ENCODE data around the gene GPAM. TPM values are rescaled to one million over a fixed set of nuclear protein-coding genes. Genes with fewer than 3 reads are reported as not detected.

Gene GPAM
- total and polyA plus RNA-seq, 9 of the 15 experiments (the other 6 are each of a cell fraction or from before 2014, with no cell fraction given), result 3.5 to 7.5 (median 5.5) TPM

- no peak overlapping the region for H3K27ac ChIP-seq (ENCODE audit: extremely low read depth, low read depth, low read length)
- no TSS peak for BruUV-seq (replicated peaks)
- WGBS (ENCODE audit: insufficient coverage, low coverage, missing lambda C conversion rate), result 3% methylated on average over 4 of the region's 4 CpGs
- no peaks in the 10 kb centered on the region for H3K4me1 ChIP-seq (replicated peaks in 1 of 2; ENCODE audit: control insufficient read depth in 2 of 2, insufficient read depth in 2 of 2, low read length in 2 of 2)
- H2AFZ ChIP-seq (ENCODE audit: low read depth, low read length), result no peak overlapping the region
- CTCF ChIA-PET (ENCODE audit: low intra/inter-chr PET ratio), result no interaction called here
- ATAC-seq, result no peak
- no peaks in the 10 kb centered on the region for H3K9me3 ChIP-seq (replicated peaks; ENCODE audit: control insufficient read depth, insufficient read depth, low read depth, low read length)
- H3K9me1 ChIP-seq (ENCODE audit: control insufficient read depth, insufficient read depth, low read length), result no peaks in the 10 kb centered on the region
- in situ Hi-C loops (cut with MboI), result no loop called here
- H4K20me1 ChIP-seq (replicated peaks; ENCODE audit: control insufficient read depth, insufficient read depth, low read length), result no peaks in the 10 kb centered on the region
- POLR2A ChIA-PET, result no interaction called here
- DNase-seq (ENCODE audit: extremely low read depth in 1 of 4, low spot score in 3 of 4), result no peak
- FAIRE-seq, result no peak
- H3K4me2 ChIP-seq (ENCODE audit: insufficient read depth, low read length), result no peak overlapping the region
- TF ChIP-seq ZNF12 (CRISPR knock-in tag; IDR thresholded peaks at IDR 0.05) (no peak), FOSL1 (tag; conservative IDR thresholded peaks at IDR 0.05) (no peak), TRIM24 (IDR thresholded peaks at IDR 0.05) (no peak), HLTF (IDR thresholded peaks at IDR 0.05) (no peak), CC2D1A (IDR thresholded peaks at IDR 0.05) (no peak), TSC22D4 (tag; IDR thresholded peaks at IDR 0.05) (no peak), MYNN (IDR thresholded peaks at IDR 0.05) (no peak), MYNN (CRISPR knock-in tag; IDR thresholded peaks at IDR 0.05) (no peak), FOXO4 (CRISPR knock-in tag; IDR thresholded peaks at IDR 0.05) (no peak), PHTF2 (CRISPR knock-in tag; IDR thresholded peaks at IDR 0.05) (no peak), ZC3H11A (IDR thresholded peaks at IDR 0.05; ENCODE audit: low read depth, low read length) (no peak), XRCC3 (IDR thresholded peaks at IDR 0.05) (no peak), MTA2 (IDR thresholded peaks at IDR 0.05; ENCODE audit: low read depth) (no peak)
- TF ChIP-seq, protein P1, sequence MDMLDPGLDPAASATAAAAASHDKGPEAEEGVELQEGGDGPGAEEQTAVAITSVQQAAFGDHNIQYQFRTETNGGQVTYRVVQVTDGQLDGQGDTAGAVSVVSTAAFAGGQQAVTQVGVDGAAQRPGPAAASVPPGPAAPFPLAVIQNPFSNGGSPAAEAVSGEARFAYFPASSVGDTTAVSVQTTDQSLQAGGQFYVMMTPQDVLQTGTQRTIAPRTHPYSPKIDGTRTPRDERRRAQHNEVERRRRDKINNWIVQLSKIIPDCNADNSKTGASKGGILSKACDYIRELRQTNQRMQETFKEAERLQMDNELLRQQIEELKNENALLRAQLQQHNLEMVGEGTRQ (CRISPR knock-in tag; IDR thresholded peaks at IDR 0.05), result no peak
- no peaks in the 10 kb centered on the region for H3K36me3 ChIP-seq (ENCODE audit: control insufficient read depth, insufficient read depth, low read length)
- H3K9ac ChIP-seq (ENCODE audit: insufficient read depth in 1 of 2, low read depth in 2 of 2, low read length in 2 of 2), result no peak overlapping the region
- no peak overlapping the region for H3K4me3 ChIP-seq
- H3K79me2 ChIP-seq (ENCODE audit: control insufficient read depth, insufficient read depth, low read length), result no peaks in the 10 kb centered on the region
- intact Hi-C loops (cut with micrococcal nuclease), result no loop called here
- H3K27me3 ChIP-seq (ENCODE audit: control insufficient read depth in 2 of 2, insufficient read depth in 2 of 2, low read length in 2 of 2), result peaks cover 0 to 33% of the 10 kb centered on the region in 2 experiments; a peak in 4 of 5 replicates
These were observed 24.7 kb upstream of the GPAM start for GRCh38 chr10:112208292-112208691.

Data from K562 (cell line).